ENCODE results near the gene TAF1C.

- no peak for TF ChIP-seq GATA2 (IDR thresholded peaks at IDR 0.05; ENCODE audit: low read depth, low read length)
- TF ChIP-seq GATA3 (IDR thresholded peaks at IDR 0.05; ENCODE audit: low read depth, low read length), result no peak
Measured at GRCh38 chr16:84194018-84194417, 7.2 kb upstream of the TAF1C start.
